ENCODE measurements around the gene PLXDC1.
"Not testable (repeated sequence)": the region's sequence is repeated elsewhere in the genome, so short reads cannot be mapped to it uniquely, and the experiment has no call there.

PLXDC1 gene

DNA sequence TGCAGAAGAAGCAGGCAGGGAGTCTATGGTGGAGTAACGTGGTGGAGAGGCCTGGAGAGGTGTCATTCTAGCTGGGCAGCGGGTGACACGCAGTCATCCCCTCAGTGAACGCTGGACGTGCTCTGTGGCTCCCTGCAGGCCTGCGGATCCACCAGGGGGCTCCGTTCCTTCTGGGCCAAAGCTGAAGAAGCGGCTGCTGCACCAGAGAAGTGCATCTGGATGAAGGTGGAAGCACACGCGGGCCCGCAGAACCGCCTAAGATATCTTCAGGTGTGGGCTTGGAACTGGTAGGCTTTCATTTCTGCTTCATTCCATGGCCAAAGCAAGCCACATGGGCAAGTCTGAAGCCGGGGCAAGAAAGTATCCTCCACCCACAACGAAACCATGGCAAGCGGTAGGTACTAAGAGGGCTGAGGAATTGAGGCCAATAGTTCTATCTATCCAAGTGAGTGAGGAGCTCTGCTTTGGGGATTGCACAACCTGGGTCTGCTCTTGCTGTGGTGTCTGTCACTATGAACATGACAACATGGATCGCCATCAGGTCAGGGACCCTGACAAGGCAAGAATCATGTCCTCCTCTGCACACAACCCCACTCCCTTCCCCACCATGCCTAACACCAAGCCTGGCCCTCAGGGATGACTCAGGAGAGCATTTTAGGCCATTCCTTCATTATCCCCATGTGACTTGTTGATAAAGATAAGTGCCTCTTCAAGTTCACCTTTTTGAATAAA lies 105.3 kb downstream of the PLXDC1 start:
- no peak overlapping the region for H3K4me3 Mint-ChIP-seq

DNA sequence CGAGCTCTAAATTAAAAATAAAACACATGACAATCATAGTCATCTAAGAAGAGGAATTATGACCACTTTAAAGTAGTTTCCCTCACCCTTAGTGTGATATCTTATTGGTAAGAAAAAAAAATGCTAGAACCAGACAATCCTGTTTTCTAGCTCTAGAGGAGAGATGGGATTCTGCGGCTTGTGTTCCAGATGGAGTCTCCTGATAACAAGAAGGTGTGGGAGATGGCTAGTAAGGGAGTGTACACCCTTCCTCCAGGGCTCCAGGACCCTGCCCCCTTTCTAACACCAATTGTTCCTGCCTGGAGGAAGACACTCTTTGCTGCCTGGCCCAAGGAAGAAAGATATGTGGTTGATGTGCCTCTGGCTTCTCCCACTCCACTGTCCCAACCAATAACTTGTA lies 115.4 kb downstream of the PLXDC1 start:
- Mint-ChIP-seq H3K4me3 (no peak overlapping the region), H3K27me3 (peaks cover 6% of the 10 kb centered on the region), H3K9me3 (no peaks in the 10 kb centered on the region), H3K36me3 (ENCODE audit: low read depth) (no peaks in the 10 kb centered on the region), H3K27ac (no peak overlapping the region), H3K4me1 (no peaks in the 10 kb centered on the region)
- no peak for ATAC-seq
- no peak for DNase-seq

More for the DNA sequence above, 105.3 kb downstream of the PLXDC1 start:
- Mint-ChIP-seq H3K27ac (no peak overlapping the region), H3K27me3 (no peaks in the 10 kb centered on the region), H3K4me1 (no peaks in the 10 kb centered on the region), H3K36me3 (ENCODE audit: low read depth) (peaks cover 8% of the 10 kb centered on the region), H3K9me3 (peaks cover 17% of the 10 kb centered on the region)
- no peak for ATAC-seq
- no peak for DNase-seq

GRCh38 chr17:39035578-39035977 lies 115.9 kb downstream of the PLXDC1 start:
- ATAC-seq; H3K4me3 Mint-ChIP-seq; H3K36me3 Mint-ChIP-seq (ENCODE audit: low read depth); H3K4me1 Mint-ChIP-seq; H3K9me3 Mint-ChIP-seq; DNase-seq; H3K27me3 Mint-ChIP-seq; H3K27ac Mint-ChIP-seq: not testable (repeated sequence)

DNA sequence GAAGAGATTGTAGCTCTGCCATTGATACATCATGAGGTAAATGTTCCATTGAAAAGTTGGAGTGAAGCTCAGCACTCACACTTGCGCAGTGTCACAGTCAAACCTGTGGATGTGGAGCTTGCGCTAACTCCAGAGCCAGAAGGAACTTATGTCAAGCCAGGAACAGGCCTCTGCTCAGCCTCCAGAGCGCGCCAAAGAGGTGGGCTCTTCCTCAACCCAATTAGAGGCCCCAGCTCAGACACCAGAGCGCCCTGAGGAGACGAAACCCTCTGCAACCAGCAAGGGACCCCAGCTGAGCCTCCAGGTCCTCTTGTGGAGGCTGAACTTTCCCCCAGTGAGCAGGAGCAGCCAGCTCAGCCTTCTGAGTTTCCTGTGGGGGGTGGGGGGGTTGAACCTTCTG lies 122.7 kb downstream of the PLXDC1 start:
- H3K4me1 Mint-ChIP-seq: peaks cover 7% of the 10 kb centered on the region
- H3K4me3 Mint-ChIP-seq: no peak overlapping the region
- no peaks in the 10 kb centered on the region for H3K36me3 Mint-ChIP-seq (ENCODE audit: low read depth)
- no peak for ATAC-seq
- H3K9me3 Mint-ChIP-seq: no peaks in the 10 kb centered on the region
- H3K27ac Mint-ChIP-seq: no peak overlapping the region
- H3K27me3 Mint-ChIP-seq: peaks cover 20% of the 10 kb centered on the region
- no peak for DNase-seq

GRCh38 chr17:39027455-39028035 lies 123.9 kb downstream of the PLXDC1 start:
- Mint-ChIP-seq H3K27ac (no peak overlapping the region), H3K27me3 (peaks cover 20% of the 10 kb centered on the region), H3K9me3 (no peaks in the 10 kb centered on the region), H3K36me3 (ENCODE audit: low read depth) (no peaks in the 10 kb centered on the region), H3K4me1 (peaks cover 7% of the 10 kb centered on the region), H3K4me3 (no peak overlapping the region)
- ATAC-seq (no peak), DNase-seq (no peak)

GRCh38 chr17:39026980-39027451 lies 124.4 kb downstream of the PLXDC1 start:
- Mint-ChIP-seq H3K36me3 (ENCODE audit: low read depth) (no peaks in the 10 kb centered on the region), H3K27ac (no peak overlapping the region), H3K4me1 (peaks cover 7% of the 10 kb centered on the region), H3K4me3 (peak overlapping the region; percentile 36), H3K9me3 (no peaks in the 10 kb centered on the region), H3K27me3 (peaks cover 20% of the 10 kb centered on the region)
- ATAC-seq: peak; percentile 65
- DNase-seq: peak; percentile 41

- H3K4me3 Mint-ChIP-seq: peak overlapping the region; percentile 36
- DNase-seq; H3K27ac Mint-ChIP-seq; ATAC-seq; H3K9me3 Mint-ChIP-seq; H3K4me1 Mint-ChIP-seq; H3K36me3 Mint-ChIP-seq (ENCODE audit: low read depth): not testable (repeated sequence)
- peaks cover 20% of the 10 kb centered on the region for H3K27me3 Mint-ChIP-seq
Measured at GRCh38 chr17:39026346-39026745, 125.1 kb downstream of the PLXDC1 start.

GRCh38 chr17:39022924-39023323 lies 128.5 kb downstream of the PLXDC1 start:
- no peak for DNase-seq
- H3K27ac Mint-ChIP-seq: no peak overlapping the region
- peaks cover 17% of the 10 kb centered on the region for H3K4me1 Mint-ChIP-seq
- no peaks in the 10 kb centered on the region for H3K36me3 Mint-ChIP-seq (ENCODE audit: low read depth)
- H3K27me3 Mint-ChIP-seq: peaks cover 16% of the 10 kb centered on the region
- no peaks in the 10 kb centered on the region for H3K9me3 Mint-ChIP-seq
- ATAC-seq: no peak
- H3K4me3 Mint-ChIP-seq: no peak overlapping the region

- H3K4me1 Mint-ChIP-seq: peaks cover 22% of the 10 kb centered on the region
- H3K4me3 Mint-ChIP-seq; ATAC-seq; H3K27me3 Mint-ChIP-seq; DNase-seq; H3K36me3 Mint-ChIP-seq (ENCODE audit: low read depth); H3K27ac Mint-ChIP-seq; H3K9me3 Mint-ChIP-seq: not testable (repeated sequence)
Measured at GRCh38 chr17:39020037-39020436, 131.4 kb downstream of the PLXDC1 start.

DNA sequence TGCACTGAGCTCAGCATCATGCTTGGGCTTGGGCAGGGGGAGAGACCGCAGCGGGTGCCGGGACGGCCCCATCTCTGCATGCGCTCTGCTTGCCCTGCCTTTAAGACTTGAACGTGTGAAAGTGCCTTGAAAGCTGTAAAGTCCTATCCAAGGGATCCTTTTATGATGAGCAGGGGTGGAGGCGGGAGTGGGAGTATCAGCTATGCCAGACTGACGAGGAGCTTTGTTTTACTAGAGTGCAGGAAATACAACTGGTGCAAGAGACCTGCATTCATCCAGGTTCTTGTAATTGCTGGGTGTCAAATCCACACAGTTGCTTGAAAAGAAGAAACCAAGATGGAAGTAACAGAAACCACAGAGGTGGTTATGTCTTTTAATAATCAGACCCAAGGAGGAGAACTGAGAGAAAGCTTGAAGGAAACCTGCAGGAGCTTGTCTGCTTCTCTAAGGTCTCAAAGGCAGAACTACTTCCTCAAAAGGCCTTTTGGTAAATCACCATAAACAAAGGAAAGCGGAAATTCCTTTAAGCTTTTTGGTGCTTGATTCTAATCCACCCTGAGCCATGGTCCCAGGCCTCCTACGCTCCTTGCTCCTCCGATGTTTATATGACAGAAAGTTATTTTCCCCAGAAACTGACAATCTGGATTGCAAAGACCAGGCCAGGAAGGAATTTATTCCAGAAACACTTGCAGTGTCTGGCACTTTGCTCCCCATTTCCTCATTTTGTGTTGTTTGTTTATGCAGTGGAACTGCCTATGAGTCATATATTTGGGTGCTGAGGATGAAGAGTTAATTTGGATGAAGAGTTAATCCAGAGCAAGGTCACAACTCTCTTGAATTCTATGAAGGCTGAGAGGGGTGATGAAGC lies 132.9 kb downstream of the PLXDC1 start:
- Mint-ChIP-seq H3K9me3 (no peaks in the 10 kb centered on the region), H3K4me3 (no peak overlapping the region), H3K27me3 (no peaks in the 10 kb centered on the region), H3K27ac (no peak overlapping the region), H3K36me3 (ENCODE audit: low read depth) (no peaks in the 10 kb centered on the region), H3K4me1 (peaks cover 22% of the 10 kb centered on the region)
- ATAC-seq (no peak), DNase-seq (no peak)

DNA sequence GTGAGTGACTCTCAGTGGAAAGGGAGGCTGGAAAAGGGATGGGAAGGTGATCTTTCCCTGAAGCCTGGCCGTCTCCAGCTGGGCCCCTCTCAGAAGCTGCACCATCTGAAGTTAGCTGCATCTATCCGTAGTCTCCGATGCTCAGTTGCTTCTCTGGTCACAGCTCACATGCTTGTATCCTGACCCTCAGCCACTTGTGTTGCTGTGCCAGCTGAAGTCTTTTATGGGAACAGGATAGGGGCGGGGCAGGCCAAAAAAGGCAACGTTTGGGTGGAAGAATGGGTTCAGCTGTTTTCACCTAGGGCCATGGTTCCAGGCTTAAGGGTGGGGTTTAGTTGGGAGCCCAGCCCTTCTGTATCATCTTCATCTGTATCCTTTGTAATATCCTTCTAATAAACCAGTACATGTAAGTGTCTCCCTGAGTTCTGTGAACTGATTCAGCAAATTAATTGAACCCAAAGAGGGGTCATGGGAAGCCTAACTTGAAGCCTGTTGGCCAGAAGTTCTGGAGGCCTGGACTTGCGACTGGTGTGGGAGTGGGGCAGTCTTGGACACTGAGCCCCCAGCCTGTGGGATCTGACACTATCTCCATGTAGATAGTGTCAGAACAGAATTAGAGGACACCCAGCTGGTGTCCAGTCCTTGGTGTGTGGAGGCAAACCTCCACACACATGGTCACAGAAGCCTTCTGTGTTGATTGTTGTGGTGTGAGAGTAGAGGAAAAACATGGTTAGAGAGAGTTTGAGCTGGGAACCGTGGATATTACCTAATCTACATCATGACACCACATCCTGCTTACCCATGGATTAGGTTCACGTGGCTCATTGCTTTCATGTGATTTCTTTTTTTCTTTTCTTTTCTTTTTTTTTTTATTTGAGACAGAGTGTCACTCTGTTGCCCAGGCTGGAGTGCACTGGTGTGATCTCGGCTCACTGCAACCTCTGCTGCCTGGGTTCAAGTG lies 135.0 kb downstream of the PLXDC1 start:
- H3K9me3 Mint-ChIP-seq: no peaks in the 10 kb centered on the region
- DNase-seq (no peak), ATAC-seq (no peak)
- peaks cover 22% of the 10 kb centered on the region for H3K4me1 Mint-ChIP-seq
- no peaks in the 10 kb centered on the region for H3K36me3 Mint-ChIP-seq (ENCODE audit: low read depth)
- no peak overlapping the region for H3K27ac Mint-ChIP-seq
- no peaks in the 10 kb centered on the region for H3K27me3 Mint-ChIP-seq
- H3K4me3 Mint-ChIP-seq: no peak overlapping the region

DNA sequence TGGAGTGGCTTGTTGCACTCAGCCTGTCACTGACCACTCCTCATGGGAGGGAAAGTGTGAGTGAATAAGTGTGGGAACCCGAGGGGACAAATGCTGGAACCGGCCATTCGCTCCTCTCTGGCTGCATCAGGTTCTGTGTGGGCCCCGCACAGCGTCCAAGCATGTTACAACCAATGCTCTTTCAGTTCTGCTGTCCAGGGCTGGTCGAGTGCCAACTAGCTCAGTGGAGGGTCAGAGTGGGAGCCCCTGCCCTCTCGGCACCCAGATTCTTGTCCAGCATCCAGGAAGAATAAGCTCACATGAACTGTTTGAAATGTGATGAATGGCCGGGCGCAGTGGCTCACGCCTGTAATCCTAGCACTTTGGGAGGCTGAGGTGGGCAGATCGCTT lies 135.9 kb downstream of the PLXDC1 start:
- no peaks in the 10 kb centered on the region for H3K9me3 Mint-ChIP-seq
- H3K27me3 Mint-ChIP-seq: no peaks in the 10 kb centered on the region
- H3K4me3 Mint-ChIP-seq: no peak overlapping the region
- no peak overlapping the region for H3K27ac Mint-ChIP-seq
- H3K4me1 Mint-ChIP-seq: peaks cover 22% of the 10 kb centered on the region
- DNase-seq (no peak), ATAC-seq (no peak)
- H3K36me3 Mint-ChIP-seq (ENCODE audit: low read depth): no peaks in the 10 kb centered on the region

- H3K4me3 Mint-ChIP-seq: no peak overlapping the region
- no peak for ATAC-seq
- no peaks in the 10 kb centered on the region for H3K27me3 Mint-ChIP-seq
- H3K27ac Mint-ChIP-seq: no peak overlapping the region
- H3K4me1 Mint-ChIP-seq: peaks cover 22% of the 10 kb centered on the region
- no peak for DNase-seq
- no peaks in the 10 kb centered on the region for H3K9me3 Mint-ChIP-seq
- no peaks in the 10 kb centered on the region for H3K36me3 Mint-ChIP-seq (ENCODE audit: low read depth)
Measured at GRCh38 chr17:39014795-39015545, 136.5 kb downstream of the PLXDC1 start.

Measured in activated naive CD8-positive, alpha-beta T cell treated with anti-CD3 and anti-CD28 coated beads, Interleukin-2, amount 50 U/mL, for 24 hours (primary cell).